GM23248 (cell line): ENCODE measurements around the gene LCT.

Source experiments
- EZH2 ChIP-seq: fragments of 200-600 bp; sonication (generic); IDR thresholded peaks from 2 replicates; pipeline ENCODE4 v1.6.1; 2018; ENCODE audit warnings: antibody characterized with exemption, mild to moderate bottlenecking; ENCODE audit not compliant: insufficient read depth, poor library complexity, severe bottlenecking
- EZH2phosphoT487 ChIP-seq: fragments of 200-600 bp; sonication (generic); IDR thresholded peaks from 2 replicates; pipeline ENCODE4 v1.6.1; 2018; ENCODE audit warnings: antibody characterized with exemption, moderate library complexity, mild to moderate bottlenecking, low read depth; ENCODE audit not compliant: insufficient read depth

DNA sequence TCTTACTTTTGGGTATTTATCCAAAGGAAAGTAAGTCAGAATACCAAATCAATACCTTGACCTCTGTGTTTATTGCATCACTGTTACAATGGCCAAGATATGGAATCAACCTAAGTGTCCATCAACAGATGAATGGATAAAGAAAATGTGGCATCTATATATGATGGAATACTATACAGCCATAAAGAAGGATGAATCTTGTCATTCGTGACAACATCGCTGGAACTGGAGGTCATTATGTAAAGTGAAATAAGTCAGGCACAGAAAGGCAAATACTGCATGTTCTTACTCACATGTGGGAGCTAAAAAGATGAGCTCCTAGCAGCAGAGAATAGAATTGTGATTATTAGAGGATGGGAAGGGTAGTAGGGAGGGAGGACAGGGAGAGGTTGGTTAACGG is 34.6 kb downstream of the LCT start:
- TF ChIP-seq EZH2 (no peak), EZH2phosphoT487 (no peak)
